ENCODE measurements around the gene TRPC4.

DNA sequence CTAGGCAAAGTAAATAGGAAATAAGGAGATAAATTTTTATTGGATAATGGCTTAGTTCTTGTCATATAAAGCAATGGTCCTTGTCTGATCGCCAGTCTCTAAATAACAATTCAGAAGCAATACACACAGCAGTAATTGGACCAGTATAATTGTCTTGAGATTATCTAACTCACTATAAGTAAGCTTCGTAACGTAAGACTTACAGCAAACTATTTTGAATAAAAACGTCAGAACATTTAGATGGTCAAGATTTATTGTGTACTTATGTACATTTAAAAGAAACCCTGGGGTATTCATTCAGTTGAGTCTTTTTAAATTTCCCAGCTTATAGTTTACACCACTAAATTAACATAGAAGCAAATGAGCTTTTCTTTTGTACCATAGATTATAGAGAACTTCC, 20.2 kb upstream of the TRPC4 start:
- TF ChIP-seq, protein P1, sequence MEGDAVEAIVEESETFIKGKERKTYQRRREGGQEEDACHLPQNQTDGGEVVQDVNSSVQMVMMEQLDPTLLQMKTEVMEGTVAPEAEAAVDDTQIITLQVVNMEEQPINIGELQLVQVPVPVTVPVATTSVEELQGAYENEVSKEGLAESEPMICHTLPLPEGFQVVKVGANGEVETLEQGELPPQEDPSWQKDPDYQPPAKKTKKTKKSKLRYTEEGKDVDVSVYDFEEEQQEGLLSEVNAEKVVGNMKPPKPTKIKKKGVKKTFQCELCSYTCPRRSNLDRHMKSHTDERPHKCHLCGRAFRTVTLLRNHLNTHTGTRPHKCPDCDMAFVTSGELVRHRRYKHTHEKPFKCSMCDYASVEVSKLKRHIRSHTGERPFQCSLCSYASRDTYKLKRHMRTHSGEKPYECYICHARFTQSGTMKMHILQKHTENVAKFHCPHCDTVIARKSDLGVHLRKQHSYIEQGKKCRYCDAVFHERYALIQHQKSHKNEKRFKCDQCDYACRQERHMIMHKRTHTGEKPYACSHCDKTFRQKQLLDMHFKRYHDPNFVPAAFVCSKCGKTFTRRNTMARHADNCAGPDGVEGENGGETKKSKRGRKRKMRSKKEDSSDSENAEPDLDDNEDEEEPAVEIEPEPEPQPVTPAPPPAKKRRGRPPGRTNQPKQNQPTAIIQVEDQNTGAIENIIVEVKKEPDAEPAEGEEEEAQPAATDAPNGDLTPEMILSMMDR (conservative IDR thresholded peaks at IDR 0.05 in 1 of 2, IDR thresholded peaks at IDR 0.05 in 1 of 2; ENCODE audit: low read depth in 1 of 2, low read length in 2 of 2), result no peak
- TF ChIP-seq EZH2 (IDR thresholded peaks at IDR 0.05; ENCODE audit: low read length, missing control alignments), result no peak

Data from fibroblast of lung (primary cell).